GM18526 (cell line): ENCODE measurements around the gene KCNQ1.
A peak's percentile ranks its signal among the peaks of the same experiment; 100 is the strongest.

Experiments
- POLR2A ChIP-seq: IDR thresholded peaks from 3 replicates; pipeline ENCODE4 v1.6.1; 2011; ENCODE audit not compliant: insufficient read length; ENCODE audit errors: extremely low read depth

KCNQ1 gene

GRCh38 chr11:2444821-2445745 lies at the start of gene KCNQ1:
KCNQ1 (plus strand) TSS chr11:2445008; CDS start chr11:2445099, 91 bp downstream.
- TF ChIP-seq POLR2A = no peak

- no peak for TF ChIP-seq POLR2A
These were observed 49.5 kb upstream of the KCNQ1 start for GRCh38 chr11:2395211-2395730.

- no peak for TF ChIP-seq POLR2A
These were observed 49.0 kb upstream of the KCNQ1 start for GRCh38 chr11:2395856-2396255.

GRCh38 chr11:2396471-2396870 lies 48.3 kb upstream of the KCNQ1 start:
- no peak for TF ChIP-seq POLR2A

- no peak for TF ChIP-seq POLR2A
These were observed 47.8 kb upstream of the KCNQ1 start for GRCh38 chr11:2397005-2397404.

- TF ChIP-seq POLR2A = no peak
These were observed 46.0 kb upstream of the KCNQ1 start for GRCh38 chr11:2398664-2399355.

- TF ChIP-seq POLR2A = no peak
These were observed 45.2 kb upstream of the KCNQ1 start for GRCh38 chr11:2399488-2400068.

GRCh38 chr11:2400069-2400761 lies 44.6 kb upstream of the KCNQ1 start, which contains the start of gene TSSC4:
TSSC4 (plus strand) TSS chr11:2400750; CDS start chr11:2402634, 1,884 bp downstream.
- peak; percentile 92 for TF ChIP-seq POLR2A

GRCh38 chr11:2400762-2401435 lies 43.9 kb upstream of the KCNQ1 start:
- peak; percentile 17 for TF ChIP-seq POLR2A

GRCh38 chr11:2401436-2401984 lies 43.3 kb upstream of the KCNQ1 start:
- TF ChIP-seq POLR2A = no peak

GRCh38 chr11:2402106-2402505 lies 42.7 kb upstream of the KCNQ1 start:
- TF ChIP-seq POLR2A = no peak

GRCh38 chr11:2402890-2403645 lies 41.7 kb upstream of the KCNQ1 start:
- TF ChIP-seq POLR2A = no peak

GRCh38 chr11:2404735-2405196 lies 40.0 kb upstream of the KCNQ1 start:
- no peak for TF ChIP-seq POLR2A
